Natural killer cell (primary cell): ENCODE results near the gene CFAP61. TPM values are rescaled to one million over a fixed set of nuclear protein-coding genes. Genes with fewer than 3 reads are reported as not detected.

Source experiments
- ATAC-seq, 3 donors: fragments of 150-1000 bp in 2 of 3; fragments of 200-7000 bp in 1 of 3; cut with Tn5 transposase; 1 replicate in 1 of 3; 2 replicates in 2 of 3; pipeline ENCODE4 v1.10.0; 2021; ENCODE audit warnings: mild to moderate bottlenecking in 2 of 3, moderate library complexity in 2 of 3
- DNase-seq, 2 donors: peaks; one replicate each; pipeline versions ENCODE4 v3.0.0 to v3.0.0-alpha.2; 2013 to 2021; ENCODE audit warnings: mixed read lengths in 1 of 2
- H3K27ac ChIP-seq: one replicate; pipeline ENCODE4 v1.5.1; 2013; ENCODE audit warnings: mild to moderate bottlenecking, low read length
- H3K27me3 ChIP-seq: one replicate; pipeline ENCODE4 v1.6.1; 2013; ENCODE audit warnings: low read length; ENCODE audit not compliant: control insufficient read depth, insufficient read depth
- H3K36me3 ChIP-seq: one replicate; pipeline ENCODE4 v1.6.1; 2013; ENCODE audit warnings: low read length; ENCODE audit not compliant: control insufficient read depth, insufficient read depth
- H3K4me1 ChIP-seq: one replicate; pipeline ENCODE4 v1.6.1; 2013; ENCODE audit warnings: low read length; ENCODE audit not compliant: control insufficient read depth, insufficient read depth
- H3K4me3 ChIP-seq: one replicate; pipeline ENCODE4 v1.5.1; 2013; ENCODE audit warnings: low read length
- H3K9me3 ChIP-seq: one replicate; pipeline ENCODE4 v1.6.1; 2013; ENCODE audit warnings: low read length; ENCODE audit not compliant: control insufficient read depth, insufficient read depth
- H3K27ac Mint-ChIP-seq, 2 donors: one replicate each; pipeline ENCODE4 v1.8.0; 2022; ENCODE audit warnings: mild to moderate bottlenecking in 2 of 2, mixed read lengths in 2 of 2, moderate library complexity in 1 of 2
- H3K27me3 Mint-ChIP-seq, 2 donors: one replicate each; pipeline ENCODE4 v1.8.0; 2022; ENCODE audit warnings: low read depth in 2 of 2, mixed read lengths in 2 of 2
- H3K36me3 Mint-ChIP-seq: one replicate; pipeline ENCODE4 v1.8.0; 2022; ENCODE audit warnings: mixed read lengths
- H3K4me1 Mint-ChIP-seq, 2 donors: one replicate each; pipeline ENCODE4 v1.8.0; 2022; ENCODE audit warnings: mixed read lengths in 2 of 2
- H3K4me3 Mint-ChIP-seq: one replicate; pipeline ENCODE4 v1.8.0; 2022; ENCODE audit warnings: mild to moderate bottlenecking, moderate library complexity, mixed read lengths
- H3K9me3 Mint-ChIP-seq, 2 donors: one replicate each; pipeline ENCODE4 v1.8.0; 2022; ENCODE audit warnings: mixed read lengths in 2 of 2
- WGBS: methylation state at CpG from one replicate; pipeline ENCODE4 v1.1.7; 2013; ENCODE audit warnings: missing lambda C conversion rate; ENCODE audit not compliant: insufficient coverage; 5-methylcytosine and 5-hydroxymethylcytosine counted together
- intact Hi-C: fragments of 100-400 bp; cut with micrococcal nuclease; formaldehyde crosslinking; loops from one replicate; pipeline ENCODE4 v1.14.2; 2022
- total RNA-seq, 4 donors: library from RNA; stranded (reverse); fragments of 120-200 nt in 1 of 4; gene quantifications; one replicate each; pipeline versions ENCODE4 v1.2.3 to v1.2.4, GENCODE V29; 2013 to 2022
- TF ChIP-seq, protein P1 (sequence below): fragments of 200-600 bp; IDR thresholded peaks from one replicate; pipeline ENCODE4 v1.8.0; 2022; ENCODE audit warnings: antibody characterized with exemption

Gene CFAP61
- total RNA-seq, 3 donors from 2014 or later (not counting 1 experiment from before 2014, with no cell fraction given) = 1.0 to 2.1 (median 1.3) TPM

- intact Hi-C loops = no loop called here
- Mint-ChIP-seq H3K27ac (no peak overlapping the region), H3K36me3 (no peaks in the 10 kb centered on the region), H3K9me3 (no peaks in the 10 kb centered on the region), H3K27me3 (peaks cover 2 to 7% of the 10 kb centered on the region in 2 donors), H3K4me3 (no peak overlapping the region), H3K4me1 (no peaks in the 10 kb centered on the region)
- H3K27me3 ChIP-seq = no peaks in the 10 kb centered on the region
- no peak for ATAC-seq
- no peak for DNase-seq
- TF ChIP-seq, protein P1, sequence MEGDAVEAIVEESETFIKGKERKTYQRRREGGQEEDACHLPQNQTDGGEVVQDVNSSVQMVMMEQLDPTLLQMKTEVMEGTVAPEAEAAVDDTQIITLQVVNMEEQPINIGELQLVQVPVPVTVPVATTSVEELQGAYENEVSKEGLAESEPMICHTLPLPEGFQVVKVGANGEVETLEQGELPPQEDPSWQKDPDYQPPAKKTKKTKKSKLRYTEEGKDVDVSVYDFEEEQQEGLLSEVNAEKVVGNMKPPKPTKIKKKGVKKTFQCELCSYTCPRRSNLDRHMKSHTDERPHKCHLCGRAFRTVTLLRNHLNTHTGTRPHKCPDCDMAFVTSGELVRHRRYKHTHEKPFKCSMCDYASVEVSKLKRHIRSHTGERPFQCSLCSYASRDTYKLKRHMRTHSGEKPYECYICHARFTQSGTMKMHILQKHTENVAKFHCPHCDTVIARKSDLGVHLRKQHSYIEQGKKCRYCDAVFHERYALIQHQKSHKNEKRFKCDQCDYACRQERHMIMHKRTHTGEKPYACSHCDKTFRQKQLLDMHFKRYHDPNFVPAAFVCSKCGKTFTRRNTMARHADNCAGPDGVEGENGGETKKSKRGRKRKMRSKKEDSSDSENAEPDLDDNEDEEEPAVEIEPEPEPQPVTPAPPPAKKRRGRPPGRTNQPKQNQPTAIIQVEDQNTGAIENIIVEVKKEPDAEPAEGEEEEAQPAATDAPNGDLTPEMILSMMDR = no peak
- no peaks in the 10 kb centered on the region for H3K9me3 ChIP-seq
- WGBS = 88% methylated on average over 13 of the region's 13 CpGs
- H3K4me3 ChIP-seq = no peak overlapping the region
- no peaks in the 10 kb centered on the region for H3K4me1 ChIP-seq
- H3K27ac ChIP-seq = no peak overlapping the region
- no peaks in the 10 kb centered on the region for H3K36me3 ChIP-seq
These were observed 215.5 kb downstream of the CFAP61 start for GRCh38 chr20:20267685-20268370.

DNA sequence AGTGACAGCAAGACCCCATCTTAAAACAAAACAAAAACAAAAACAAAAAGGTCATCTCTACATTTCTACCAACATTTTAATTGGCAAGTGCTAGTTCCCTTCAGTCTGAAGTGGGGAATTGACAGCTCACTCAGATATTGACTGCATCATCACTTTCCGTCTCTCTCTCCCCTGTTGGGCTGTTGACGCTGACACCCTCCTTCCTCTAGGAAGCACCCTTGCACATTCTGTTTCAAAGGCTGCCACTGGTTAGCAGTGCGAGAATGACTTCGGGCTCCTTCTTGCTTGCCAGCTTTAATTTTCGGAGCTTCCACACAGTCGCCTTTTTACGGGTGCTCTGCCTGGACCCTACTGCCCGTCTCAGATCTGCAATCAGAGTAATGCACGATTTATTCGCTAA lies 218.9 kb downstream of the CFAP61 start:
- no peaks in the 10 kb centered on the region for H3K36me3 ChIP-seq
- H3K27ac ChIP-seq = no peak overlapping the region
- no peaks in the 10 kb centered on the region for H3K36me3 Mint-ChIP-seq
- no peak for DNase-seq
- H3K27ac Mint-ChIP-seq = no peak overlapping the region
- no peak overlapping the region for H3K4me3 Mint-ChIP-seq
- H3K27me3 ChIP-seq = no peaks in the 10 kb centered on the region
- no peak overlapping the region for H3K4me3 ChIP-seq
- 83% methylated on average over 10 of the region's 10 CpGs for WGBS
- H3K4me1 Mint-ChIP-seq = no peaks in the 10 kb centered on the region
- no peaks in the 10 kb centered on the region for H3K9me3 Mint-ChIP-seq
- ATAC-seq = no peak
- H3K4me1 ChIP-seq = no peaks in the 10 kb centered on the region
- no peaks in the 10 kb centered on the region for H3K9me3 ChIP-seq
- TF ChIP-seq, protein P1 = no peak
- intact Hi-C loops = no loop called here
- peaks cover 5 to 7% of the 10 kb centered on the region in 2 donors for H3K27me3 Mint-ChIP-seq

DNA sequence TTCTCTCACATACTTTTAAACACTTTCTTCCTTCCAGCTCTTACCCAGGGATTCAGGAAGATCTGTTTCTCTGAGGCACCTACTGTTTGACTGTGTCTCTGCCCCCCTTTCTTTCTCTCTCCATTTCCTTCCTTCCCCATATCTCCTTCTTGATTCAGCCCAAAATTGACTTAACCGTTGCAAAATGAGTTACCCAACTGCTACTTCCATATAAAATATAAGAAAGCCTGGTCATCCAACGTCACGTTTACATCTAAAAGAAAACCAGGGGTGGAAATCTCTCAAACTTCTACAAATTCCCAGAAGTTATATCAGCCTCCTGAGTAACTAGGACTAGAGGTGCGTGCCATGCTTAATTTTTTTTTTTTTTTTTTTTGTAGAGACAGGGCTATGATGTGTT lies 220.4 kb downstream of the CFAP61 start:
- H3K4me3 ChIP-seq = no peak overlapping the region
- Mint-ChIP-seq H3K27me3 (peaks cover 5 to 11% of the 10 kb centered on the region in 2 donors), H3K4me1 (no peaks in the 10 kb centered on the region), H3K4me3 (no peak overlapping the region), H3K36me3 (no peaks in the 10 kb centered on the region), H3K27ac (no peak overlapping the region), H3K9me3 (no peaks in the 10 kb centered on the region)
- no peaks in the 10 kb centered on the region for H3K36me3 ChIP-seq
- TF ChIP-seq, protein P1 = no peak
- no peak for ATAC-seq
- 83% methylated on average over 4 of the region's 4 CpGs for WGBS
- intact Hi-C loops = no loop called here
- H3K27ac ChIP-seq = no peak overlapping the region
- peaks cover 3% of the 10 kb centered on the region for H3K27me3 ChIP-seq
- no peaks in the 10 kb centered on the region for H3K9me3 ChIP-seq
- peaks cover 4% of the 10 kb centered on the region for H3K4me1 ChIP-seq
- DNase-seq = no peak

- no peaks in the 10 kb centered on the region for H3K4me1 Mint-ChIP-seq
- Histone ChIP-seq H3K4me3 (no peak overlapping the region), H3K27ac (no peak overlapping the region), H3K4me1 (peaks cover 4% of the 10 kb centered on the region), H3K36me3 (no peaks in the 10 kb centered on the region), H3K9me3 (no peaks in the 10 kb centered on the region), H3K27me3 (peaks cover 5% of the 10 kb centered on the region)
- peaks cover 9 to 15% of the 10 kb centered on the region in 2 donors for H3K27me3 Mint-ChIP-seq
- no peak overlapping the region for H3K4me3 Mint-ChIP-seq
- WGBS = no CpG with 5 or more reads among the region's 1 CpG
- no peak for DNase-seq
- H3K9me3 Mint-ChIP-seq = no peaks in the 10 kb centered on the region
- ATAC-seq = no peak
- H3K27ac Mint-ChIP-seq = no peak overlapping the region
- TF ChIP-seq, protein P1 = no peak
- no peaks in the 10 kb centered on the region for H3K36me3 Mint-ChIP-seq
- intact Hi-C loops = no loop called here
These were observed 221.0 kb downstream of the CFAP61 start for GRCh38 chr20:20273286-20273685.
